HG02970 (cell line): ENCODE measurements around the gene IGSF9.

Source experiments
- ATAC-seq: cut with Tn5 transposase; IDR thresholded peaks from one replicate; pipeline ENCODE4 v1.9.1; 2021; ENCODE audit warnings: mild to moderate bottlenecking, moderate library complexity, moderate number of reproducible peaks; ENCODE audit not compliant: unreplicated experiment, low FRiP score

IGSF9 gene

GRCh38 chr1:159949981-159950381 lies 4.6 kb upstream of the IGSF9 start:
- ATAC-seq = no peak

GRCh38 chr1:159949123-159949522 lies 3.7 kb upstream of the IGSF9 start:
- no peak for ATAC-seq

- no peak for ATAC-seq
These were observed 2.5 kb upstream of the IGSF9 start for GRCh38 chr1:159947942-159948341.

GRCh38 chr1:159946242-159947187 lies 1.1 kb upstream of the IGSF9 start:
- ATAC-seq = no peak

GRCh38 chr1:159944623-159945455 lies 574 bp downstream of the IGSF9 start:
- no peak for ATAC-seq

- no peak for ATAC-seq
These were observed 1.3 kb downstream of the IGSF9 start for GRCh38 chr1:159943908-159944622.

- ATAC-seq = no peak
These were observed 2.2 kb downstream of the IGSF9 start for GRCh38 chr1:159943278-159943640.

- ATAC-seq = no peak
These were observed 2.7 kb downstream of the IGSF9 start for GRCh38 chr1:159942632-159943277.

GRCh38 chr1:159941591-159942560 lies 3.5 kb downstream of the IGSF9 start:
- no peak for ATAC-seq

GRCh38 chr1:159941141-159941540 lies 4.3 kb downstream of the IGSF9 start:
- no peak for ATAC-seq

- no peak for ATAC-seq
These were observed 5.3 kb downstream of the IGSF9 start for GRCh38 chr1:159940006-159940620.

- no peak for ATAC-seq
These were observed 5.8 kb downstream of the IGSF9 start for GRCh38 chr1:159939678-159940002.

GRCh38 chr1:159938905-159939677 lies 6.3 kb downstream of the IGSF9 start:
- ATAC-seq = no peak

GRCh38 chr1:159938211-159938852 lies 7.1 kb downstream of the IGSF9 start:
- ATAC-seq = no peak

- ATAC-seq = no peak
These were observed 8.2 kb downstream of the IGSF9 start for GRCh38 chr1:159937054-159937750.

- no peak for ATAC-seq
These were observed 9.0 kb downstream of the IGSF9 start for GRCh38 chr1:159936273-159936904.
